ENCODE results near the gene AKAP13.

AKAP13 gene

DNA sequence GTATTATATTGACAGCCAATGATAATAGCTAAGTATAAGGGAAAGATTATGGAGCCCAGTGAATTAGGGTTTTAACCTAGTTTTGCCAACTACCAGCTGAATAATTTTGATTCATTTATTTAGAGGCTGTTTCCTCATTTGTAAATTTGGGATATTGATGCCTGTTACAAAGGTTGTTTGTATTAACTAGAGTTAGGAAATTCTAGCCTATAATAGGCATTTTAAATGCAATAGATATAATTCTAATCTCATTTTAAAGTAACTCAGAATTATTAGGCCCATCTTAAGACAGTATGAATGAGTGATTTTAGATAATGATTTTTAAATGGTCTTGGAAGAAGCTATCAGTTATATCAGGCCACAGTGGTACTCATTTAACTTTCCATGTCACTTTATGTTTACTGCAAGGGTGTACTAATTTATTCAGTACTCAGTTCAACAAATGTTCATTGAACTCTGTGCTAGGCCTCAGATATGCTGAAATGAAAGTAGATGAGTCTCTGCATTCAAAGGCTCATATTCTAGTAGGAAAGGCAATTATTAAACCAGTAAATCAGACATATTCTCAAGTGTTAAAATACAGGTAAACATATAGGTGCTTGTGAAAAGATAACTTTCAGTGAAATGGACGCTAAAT, 213.5 kb downstream of the AKAP13 start:
- in situ Hi-C loops (cut with HindIII; ENCODE audit: low sequenced_read_pairs): no loop called here
- TF ChIP-seq, protein P1, sequence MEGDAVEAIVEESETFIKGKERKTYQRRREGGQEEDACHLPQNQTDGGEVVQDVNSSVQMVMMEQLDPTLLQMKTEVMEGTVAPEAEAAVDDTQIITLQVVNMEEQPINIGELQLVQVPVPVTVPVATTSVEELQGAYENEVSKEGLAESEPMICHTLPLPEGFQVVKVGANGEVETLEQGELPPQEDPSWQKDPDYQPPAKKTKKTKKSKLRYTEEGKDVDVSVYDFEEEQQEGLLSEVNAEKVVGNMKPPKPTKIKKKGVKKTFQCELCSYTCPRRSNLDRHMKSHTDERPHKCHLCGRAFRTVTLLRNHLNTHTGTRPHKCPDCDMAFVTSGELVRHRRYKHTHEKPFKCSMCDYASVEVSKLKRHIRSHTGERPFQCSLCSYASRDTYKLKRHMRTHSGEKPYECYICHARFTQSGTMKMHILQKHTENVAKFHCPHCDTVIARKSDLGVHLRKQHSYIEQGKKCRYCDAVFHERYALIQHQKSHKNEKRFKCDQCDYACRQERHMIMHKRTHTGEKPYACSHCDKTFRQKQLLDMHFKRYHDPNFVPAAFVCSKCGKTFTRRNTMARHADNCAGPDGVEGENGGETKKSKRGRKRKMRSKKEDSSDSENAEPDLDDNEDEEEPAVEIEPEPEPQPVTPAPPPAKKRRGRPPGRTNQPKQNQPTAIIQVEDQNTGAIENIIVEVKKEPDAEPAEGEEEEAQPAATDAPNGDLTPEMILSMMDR (IDR thresholded peaks at IDR 0.05; ENCODE audit: low read depth, low read length, missing control alignments): no peak
- no peak overlapping the region for H3K4me3 ChIP-seq (ENCODE audit: low read depth, low read length)
- no peak for DNase-seq (ENCODE audit: low read depth)

DNA sequence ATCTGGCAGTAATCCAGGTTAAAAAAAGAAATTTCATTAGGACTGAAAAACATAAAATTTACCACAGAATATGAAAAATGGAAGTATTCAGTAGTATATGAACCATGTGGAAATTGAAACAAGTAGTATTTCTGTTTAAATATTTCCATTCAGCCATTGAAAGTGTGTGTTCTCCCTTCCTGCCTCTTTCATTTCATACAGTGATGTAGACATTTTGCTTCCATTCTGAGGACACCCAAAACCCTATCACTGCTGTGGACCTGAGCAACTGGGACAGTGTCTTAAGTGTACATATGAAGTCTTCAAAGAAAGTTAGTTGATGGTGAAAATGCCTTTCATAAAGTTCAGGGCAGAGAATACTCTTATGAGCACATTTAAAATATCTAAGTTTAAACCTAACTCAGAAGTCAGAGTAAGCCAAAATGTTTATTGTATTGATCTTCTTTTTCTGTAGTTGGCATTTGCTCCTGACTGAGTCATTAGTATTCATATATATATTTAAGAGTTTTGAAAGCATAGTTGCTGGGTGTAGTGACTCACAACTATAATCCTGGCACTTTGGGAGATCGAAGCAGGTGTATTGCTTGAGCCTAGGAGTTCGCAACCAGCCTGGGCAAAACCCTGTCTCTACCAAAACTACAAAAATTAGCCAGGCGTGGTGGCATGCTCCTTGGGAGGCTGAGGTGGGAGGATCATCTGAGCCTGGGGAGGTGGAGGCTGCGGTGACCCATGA, 215.6 kb downstream of the AKAP13 start:
- H3K4me3 ChIP-seq (ENCODE audit: low read depth, low read length): no peak overlapping the region
- in situ Hi-C loops (cut with HindIII; ENCODE audit: low sequenced_read_pairs): no loop called here
- no peak for DNase-seq (ENCODE audit: low read depth)
- TF ChIP-seq, protein P1 (IDR thresholded peaks at IDR 0.05; ENCODE audit: low read depth, low read length, missing control alignments): no peak

GRCh38 chr15:85597155-85597815, 216.9 kb downstream of the AKAP13 start:
- in situ Hi-C loops (cut with HindIII; ENCODE audit: low sequenced_read_pairs): no loop called here
- no peak for DNase-seq (ENCODE audit: low read depth)
- TF ChIP-seq, protein P1 (IDR thresholded peaks at IDR 0.05; ENCODE audit: low read depth, low read length, missing control alignments): no peak

DNA sequence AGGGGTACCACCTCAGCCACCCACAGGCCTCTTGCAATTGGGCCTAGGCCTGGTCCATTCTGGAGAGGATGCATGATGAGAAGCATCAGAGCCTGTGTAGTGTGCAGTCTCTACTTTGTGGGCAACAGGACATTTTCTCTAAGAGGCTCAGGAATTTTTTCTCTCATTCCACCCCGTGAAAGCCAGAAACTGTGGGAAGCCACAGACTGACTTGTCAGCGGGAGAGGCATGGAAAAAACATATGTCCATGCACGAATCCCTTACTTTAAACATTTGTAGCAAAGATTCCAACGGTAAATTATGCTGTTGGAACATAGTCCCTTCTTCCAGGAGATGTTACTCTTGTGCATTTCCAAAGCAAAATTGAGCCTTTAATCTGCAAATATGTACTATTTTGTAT, 217.8 kb downstream of the AKAP13 start:
- no peak overlapping the region for H3K4me3 ChIP-seq (ENCODE audit: low read depth, low read length)
- in situ Hi-C loops (cut with HindIII; ENCODE audit: low sequenced_read_pairs): no loop called here
- no peak for DNase-seq (ENCODE audit: low read depth)
- TF ChIP-seq, protein P1 (IDR thresholded peaks at IDR 0.05; ENCODE audit: low read depth, low read length, missing control alignments): no peak

More at GRCh38 chr15:85597155-85597815, 216.9 kb downstream of the AKAP13 start:
- no peak overlapping the region for H3K4me3 ChIP-seq (ENCODE audit: low read depth, low read length)

DNA sequence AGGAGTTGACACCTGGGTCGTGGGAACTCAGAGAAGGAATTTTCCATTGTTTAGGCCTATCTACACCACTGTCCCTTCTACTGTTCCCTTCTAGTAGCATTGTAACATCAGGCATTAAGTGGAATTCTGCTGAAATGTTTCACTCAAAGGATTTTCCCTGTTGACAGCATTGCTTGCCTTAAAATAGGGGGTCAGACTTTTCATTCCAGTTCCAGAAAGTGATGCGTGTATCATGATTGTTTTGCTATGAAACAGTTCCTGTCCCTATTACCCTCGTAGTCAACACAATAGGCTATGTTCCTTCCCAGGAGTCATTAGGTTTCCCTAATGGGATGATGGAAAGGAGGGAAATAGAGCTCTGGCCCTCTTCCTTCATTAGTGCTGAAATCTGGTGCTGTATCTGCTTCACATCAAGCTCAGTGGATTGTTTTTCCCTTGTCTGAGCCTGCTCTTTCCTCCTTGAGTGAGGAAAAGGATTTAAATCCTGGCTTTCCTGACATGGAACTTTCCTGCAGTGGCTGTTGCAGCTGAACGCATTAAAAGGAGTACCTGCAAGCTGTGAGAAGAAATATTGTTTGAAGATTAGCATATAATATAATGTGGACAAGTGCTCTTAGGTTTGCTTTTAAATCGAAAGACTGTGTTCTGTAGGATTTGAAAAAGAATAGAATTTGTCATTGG, 218.5 kb downstream of the AKAP13 start:
- H3K4me3 ChIP-seq (ENCODE audit: low read depth, low read length): no peak overlapping the region
- DNase-seq (ENCODE audit: low read depth): no peak
- TF ChIP-seq, protein P1 (IDR thresholded peaks at IDR 0.05; ENCODE audit: low read depth, low read length, missing control alignments): no peak
- in situ Hi-C loops (cut with HindIII; ENCODE audit: low sequenced_read_pairs): no loop called here

GRCh38 chr15:85600001-85600400, 219.6 kb downstream of the AKAP13 start:
- in situ Hi-C loops (cut with HindIII; ENCODE audit: low sequenced_read_pairs): no loop called here
- H3K4me3 ChIP-seq (ENCODE audit: low read depth, low read length): no peak overlapping the region
- DNase-seq (ENCODE audit: low read depth): no peak
- TF ChIP-seq, protein P1 (IDR thresholded peaks at IDR 0.05; ENCODE audit: low read depth, low read length, missing control alignments): no peak
